SH-SY5Y (cell line): Measurements from ENCODE around the gene C2CD4A.

Experiments used
- GATA2 ChIP-seq: IDR thresholded peaks from 2 replicates; pipeline ENCODE4 v1.6.1; 2011; ENCODE audit warnings: mild to moderate bottlenecking, low read depth, low read length
- GATA3 ChIP-seq: IDR thresholded peaks from 2 replicates; pipeline ENCODE4 v1.6.1; 2011; ENCODE audit warnings: low read depth, mild to moderate bottlenecking, low read length, moderate library complexity

GRCh38 chr15:62068071-62068809 is 1.5 kb downstream of the C2CD4A start:
- TF ChIP-seq GATA2, result no peak
- no peak for TF ChIP-seq GATA3
